GM12875 (cell line): Measurements from ENCODE around the gene GGT5.
"Not testable (repeated sequence)": the region's sequence is repeated elsewhere in the genome, so short reads cannot be mapped to it uniquely, and the experiment has no call there.

Experiments used
- H3K4me3 ChIP-seq: one replicate; pipeline ENCODE4 v1.5.1; 2011; ENCODE audit warnings: low read depth, low read length, control low read depth
- CTCF ChIP-seq: IDR thresholded peaks from 2 replicates; pipeline ENCODE4 v1.5.1; 2011; ENCODE audit warnings: low read depth, mild to moderate bottlenecking, control low read depth, inconsistent platforms, low read length, moderate library complexity, borderline replicate concordance; ENCODE audit not compliant: insufficient read depth

GGT5 gene

GRCh38 chr22:24244144-24244787 is 616 bp downstream of the GGT5 start:
- TF ChIP-seq CTCF = no peak
- H3K4me3 ChIP-seq = no peak overlapping the region

- H3K4me3 ChIP-seq = not testable (repeated sequence)
Observed at GRCh38 chr22:24243417-24243816, 1.5 kb downstream of the GGT5 start.

GRCh38 chr22:24240985-24241692 is 3.7 kb downstream of the GGT5 start:
- not testable (repeated sequence) for H3K4me3 ChIP-seq

GRCh38 chr22:24240381-24240780 is 4.5 kb downstream of the GGT5 start:
- no peak overlapping the region for H3K4me3 ChIP-seq
- no peak for TF ChIP-seq CTCF

- H3K4me3 ChIP-seq = not testable (repeated sequence)
Observed at GRCh38 chr22:24238101-24238694, 6.7 kb downstream of the GGT5 start.

GRCh38 chr22:24236656-24237055 is 8.2 kb downstream of the GGT5 start:
- TF ChIP-seq CTCF = no peak
- H3K4me3 ChIP-seq = no peak overlapping the region

- H3K4me3 ChIP-seq = no peak overlapping the region
- no peak for TF ChIP-seq CTCF
Observed at GRCh38 chr22:24235315-24235714, 9.6 kb downstream of the GGT5 start.

GRCh38 chr22:24233816-24234215 is 11.1 kb downstream of the GGT5 start:
- TF ChIP-seq CTCF = no peak

More at GRCh38 chr22:24233816-24234215, 11.1 kb downstream of the GGT5 start:
- no peak overlapping the region for H3K4me3 ChIP-seq
